Stimulated activated naive CD4-positive, alpha-beta T cell (primary cell): ENCODE data around the gene COPS4.
A peak's percentile ranks its signal among the peaks of the same experiment; 100 is the strongest.
"Not testable (repeated sequence)": the region's sequence is repeated elsewhere in the genome, so short reads cannot be mapped to it uniquely, and the experiment has no call there.

Experiments used
- DNase-seq, 6 experiments: peaks; one replicate each; lab custom pipeline; 2025; lab: John Stamatoyannopoulos, UW

COPS4 gene

GRCh38 chr4:83023599-83023998, 11.4 kb upstream of the COPS4 start:
- DNase-seq = not testable (repeated sequence)

GRCh38 chr4:83024233-83024632, 10.8 kb upstream of the COPS4 start:
- no peak for DNase-seq

DNA sequence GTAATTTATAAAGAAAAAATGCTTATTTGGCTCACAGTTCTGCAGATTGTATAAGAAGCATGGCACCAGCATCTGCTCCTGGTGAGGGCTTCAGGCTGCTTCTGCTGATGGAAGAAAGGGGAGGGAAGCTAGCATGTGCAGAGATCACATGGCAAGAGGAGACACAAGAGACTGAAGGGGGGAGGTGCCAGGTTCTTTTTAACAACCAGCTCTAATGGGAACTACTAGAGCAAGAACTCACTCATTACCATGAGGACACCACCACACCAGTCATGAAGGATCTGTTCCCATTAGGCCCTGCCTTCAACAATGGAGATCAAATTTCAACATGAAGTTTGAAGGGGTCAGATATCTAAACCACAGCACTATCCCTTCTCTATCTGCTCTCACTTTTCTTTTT, 9.4 kb upstream of the COPS4 start:
- DNase-seq = no peak

- DNase-seq = no peak
Measured at GRCh38 chr4:83028976-83029375, 6.0 kb upstream of the COPS4 start.

GRCh38 chr4:83029688-83030087, 5.3 kb upstream of the COPS4 start:
- DNase-seq = no peak

- no peak for DNase-seq
Measured at GRCh38 chr4:83036991-83037665, 2.1 kb downstream of the COPS4 start.

DNA sequence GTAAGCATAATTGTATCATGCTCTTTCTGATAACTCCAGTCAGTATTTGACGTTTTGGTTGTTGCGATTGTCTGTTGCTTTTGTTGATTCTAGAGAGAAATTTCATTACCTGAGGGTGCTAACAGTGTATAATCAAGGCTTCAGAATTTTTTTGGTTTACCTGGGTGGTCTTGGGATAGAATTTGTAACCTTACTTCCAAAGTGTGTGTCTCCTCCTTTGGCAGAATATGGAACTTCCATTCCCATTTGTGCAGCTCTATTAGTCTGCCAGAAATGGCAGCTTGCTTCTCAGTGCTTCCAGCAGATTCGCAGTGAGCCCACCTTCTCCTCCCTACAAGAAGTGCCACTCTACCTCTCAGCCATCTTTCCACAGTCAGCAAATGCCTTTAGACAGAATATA, 5.3 kb downstream of the COPS4 start:
- no peak for DNase-seq

GRCh38 chr4:83043157-83043556, 8.2 kb downstream of the COPS4 start:
- DNase-seq = not testable (repeated sequence)

DNA sequence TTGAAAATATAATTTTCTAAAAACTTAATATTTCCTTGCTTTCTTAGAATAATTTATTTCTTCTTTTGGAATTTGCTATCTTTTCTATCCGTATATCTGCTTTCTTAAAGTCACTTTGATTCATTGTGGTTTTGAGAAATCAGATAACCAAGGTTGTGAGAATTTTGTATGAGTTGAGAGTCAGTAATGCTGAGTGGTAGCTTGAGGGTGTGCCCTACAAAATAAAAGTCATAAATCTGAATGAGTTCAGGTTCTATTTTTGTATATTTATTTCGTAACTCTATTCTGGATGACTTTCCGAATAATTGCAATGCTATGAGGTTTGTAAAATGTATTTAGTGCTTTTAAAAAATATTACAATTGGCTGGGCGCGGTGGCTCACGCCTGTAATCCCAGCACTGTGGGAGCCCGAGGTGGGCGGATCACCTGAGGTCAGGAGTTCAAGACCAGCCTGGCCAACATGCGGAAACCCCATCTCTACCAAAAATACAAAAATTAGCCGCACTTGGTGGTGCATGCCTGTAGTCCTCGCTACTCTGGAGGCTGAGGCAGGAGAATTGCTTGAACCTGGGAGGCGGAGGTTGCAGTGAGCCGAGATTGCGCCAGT, 8.9 kb downstream of the COPS4 start:
- DNase-seq = no peak

- DNase-seq = no peak
Measured at GRCh38 chr4:83046693-83047473, 11.9 kb downstream of the COPS4 start.

DNA sequence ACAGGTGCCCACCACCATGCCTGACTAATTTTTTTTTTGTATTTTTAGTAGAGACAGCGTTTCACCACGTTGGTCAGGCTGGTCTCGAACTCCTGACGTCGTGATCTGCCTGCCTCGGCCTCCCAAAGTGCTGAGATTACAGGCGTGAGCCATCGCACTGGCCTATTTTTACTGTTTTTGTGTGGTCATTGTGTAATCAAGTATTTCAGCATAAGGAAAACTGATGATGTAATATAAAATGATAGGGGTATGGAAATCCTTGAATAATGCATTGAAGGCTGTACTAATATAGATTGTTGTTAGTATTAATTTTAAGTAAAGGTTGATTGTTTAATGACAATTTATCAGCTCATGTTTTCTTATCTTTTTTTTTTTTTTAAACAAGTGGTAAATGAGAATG, 13.8 kb downstream of the COPS4 start:
- DNase-seq = not testable (repeated sequence)

DNA sequence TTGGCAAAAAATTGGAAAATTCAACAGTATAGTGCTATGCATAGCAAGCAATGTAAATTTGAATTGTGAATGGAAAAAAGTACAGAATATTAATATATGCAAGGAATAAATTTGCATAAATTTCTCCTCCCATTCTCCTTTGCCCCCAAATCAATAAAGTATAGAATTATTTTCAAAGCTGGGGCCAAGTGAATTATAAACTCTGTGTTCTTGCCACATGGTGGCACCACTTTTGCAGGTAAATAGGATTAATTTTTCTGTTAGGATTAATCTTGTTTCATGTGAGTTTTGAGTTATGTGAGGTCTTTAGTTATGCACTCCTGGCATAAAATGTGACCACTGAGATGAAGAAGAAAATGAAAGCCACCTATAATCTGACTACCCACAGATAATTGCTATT, 19.9 kb downstream of the COPS4 start:
- DNase-seq = peak in 2 of 6 experiments; percentile 12 to 19

DNA sequence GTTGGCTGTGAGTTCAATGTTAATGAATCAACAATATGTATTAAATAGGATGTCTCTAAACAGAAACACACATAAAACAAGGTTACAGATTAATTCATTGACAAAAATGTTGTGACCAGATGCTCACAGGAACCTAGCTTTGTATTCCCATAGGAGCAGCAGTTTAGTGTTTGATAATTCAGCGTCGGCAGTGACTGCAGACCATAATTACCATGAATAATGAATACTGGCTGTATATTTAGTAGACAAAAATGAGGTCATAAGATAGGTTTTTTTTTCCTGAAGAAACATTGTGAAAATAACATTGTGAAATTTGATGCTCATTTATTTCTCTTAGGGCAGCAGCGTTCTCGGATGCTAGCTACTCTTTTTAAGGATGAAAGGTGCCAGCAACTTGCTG, 27.8 kb downstream of the COPS4 start:
- DNase-seq = no peak

DNA sequence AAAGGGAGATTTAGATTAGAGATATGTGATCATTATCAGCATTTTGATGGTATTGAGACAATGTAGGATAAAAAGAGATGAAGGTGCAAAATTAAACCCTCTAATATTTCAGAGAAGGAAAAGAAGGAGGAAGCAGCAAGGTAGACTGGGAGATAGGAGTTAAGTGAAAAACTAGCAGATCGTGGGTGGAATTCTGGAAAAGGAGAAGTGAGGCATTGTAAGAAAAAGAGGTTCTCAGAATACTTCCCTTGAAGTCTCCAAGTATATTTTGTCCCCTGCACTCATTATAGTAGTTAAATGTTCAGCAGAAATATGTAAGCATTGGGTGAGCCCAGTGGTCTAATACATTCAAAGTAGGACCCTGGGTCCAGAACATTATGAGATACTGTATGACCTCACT, 30.3 kb downstream of the COPS4 start:
- DNase-seq = no peak

GRCh38 chr4:83067058-83067639, 32.2 kb downstream of the COPS4 start:
- DNase-seq = no peak

DNA sequence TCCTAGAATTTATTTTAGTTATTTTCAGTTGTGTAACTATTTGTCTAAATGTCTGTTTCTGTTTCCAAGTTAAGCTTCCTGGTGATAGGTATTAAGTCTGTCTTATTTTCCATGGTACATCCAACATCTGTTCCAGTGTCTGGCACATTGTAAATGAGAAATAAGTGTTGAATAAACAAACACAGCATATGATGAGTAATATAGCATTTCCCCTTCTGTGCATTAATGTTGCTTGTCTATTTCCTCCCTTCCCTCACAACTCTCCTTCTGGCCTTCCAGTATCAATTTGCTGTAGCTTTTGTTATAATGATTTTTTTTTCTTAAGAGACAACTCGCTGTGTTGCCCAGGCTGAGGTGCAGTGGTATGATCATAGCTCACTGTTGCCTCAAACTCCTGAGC, 36.1 kb downstream of the COPS4 start:
- no peak for DNase-seq

DNA sequence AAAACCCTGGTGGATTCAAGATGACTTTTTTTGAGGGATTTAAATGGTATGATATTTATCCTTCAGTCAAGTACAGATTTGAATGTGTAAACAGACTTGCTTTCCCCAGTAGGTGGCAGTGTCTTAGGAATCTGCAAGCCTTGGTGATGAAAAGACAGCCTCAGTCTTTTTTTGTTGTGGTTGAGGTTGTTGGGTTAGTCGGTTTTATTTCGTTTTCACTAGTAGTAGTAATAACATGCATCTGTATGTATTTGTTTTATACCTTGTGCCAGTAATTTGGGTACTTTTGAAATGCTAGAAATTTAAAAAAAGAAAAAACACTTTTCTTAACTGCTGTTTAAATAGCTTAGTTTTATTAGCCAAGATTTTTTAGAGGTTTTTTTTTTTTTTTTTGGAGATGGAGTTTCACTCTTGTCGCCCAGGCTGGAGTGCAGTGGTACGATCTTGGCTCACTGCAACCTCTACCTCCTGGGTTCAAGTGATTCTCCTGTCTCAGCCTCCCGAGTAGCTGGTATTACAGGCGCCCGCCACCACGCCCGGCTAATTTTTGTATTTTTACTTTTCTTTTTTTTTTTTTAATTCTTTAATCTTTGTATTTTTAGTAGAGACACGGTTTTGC, 39.2 kb downstream of the COPS4 start:
- DNase-seq = peak; percentile 7 to 89 (median 64)

GRCh38 chr4:83074783-83075182, 39.8 kb downstream of the COPS4 start:
- not testable (repeated sequence) for DNase-seq

DNA sequence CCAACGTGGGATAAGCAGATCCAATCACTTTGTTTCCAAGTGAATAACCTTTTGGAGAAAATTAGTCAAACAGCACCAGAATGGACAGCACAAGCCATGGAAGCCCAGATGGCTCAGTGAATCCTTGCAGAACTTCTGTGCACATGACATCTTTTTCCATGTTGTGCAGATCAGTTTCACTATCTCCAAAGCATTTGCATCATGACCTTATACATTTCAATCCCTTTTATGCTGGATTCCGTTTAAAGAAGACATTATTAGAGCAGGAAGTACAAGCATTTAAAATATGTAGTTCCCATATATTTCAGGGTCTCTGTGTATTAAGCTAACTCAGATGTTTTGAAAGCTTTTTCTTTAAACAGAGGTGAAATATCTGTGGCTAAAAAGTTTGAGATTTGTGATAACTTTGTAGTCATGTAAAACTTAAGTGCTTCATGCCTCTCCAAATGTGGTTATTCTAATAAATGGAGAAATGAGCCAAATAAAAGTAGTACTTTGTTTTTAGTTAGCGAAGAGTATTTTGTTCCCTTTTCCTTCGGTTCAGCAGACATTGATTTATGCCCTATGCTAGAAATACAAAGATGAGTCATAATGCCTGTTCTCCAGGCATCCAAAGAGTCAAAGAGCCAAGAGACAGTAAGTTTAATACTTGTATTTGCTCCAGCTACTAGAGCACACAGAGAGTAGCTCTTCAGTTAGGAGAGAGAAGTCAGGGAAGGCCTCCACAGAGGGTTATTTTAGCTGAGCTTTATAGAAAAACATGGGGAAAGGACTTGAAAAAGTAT, 40.5 kb downstream of the COPS4 start:
- no peak for DNase-seq

DNA sequence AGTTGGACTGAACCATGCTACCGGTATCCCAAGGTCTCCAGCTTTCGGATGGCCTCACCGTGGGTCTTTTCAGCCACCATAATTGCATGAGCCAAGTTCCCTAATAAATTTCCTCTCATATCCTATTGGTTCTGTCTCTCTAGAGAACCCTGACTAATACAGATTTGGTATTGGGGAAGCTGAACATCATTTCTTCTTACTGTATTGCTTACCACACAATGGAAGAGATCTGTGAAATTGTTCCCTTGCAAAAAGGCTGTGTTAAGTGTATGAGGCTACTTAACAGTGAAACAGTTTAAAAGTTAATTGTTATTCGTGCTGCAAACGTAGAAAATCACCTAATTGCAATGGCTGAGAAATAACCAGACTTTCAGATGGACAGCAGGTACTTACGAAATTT, 45.6 kb downstream of the COPS4 start:
- no peak for DNase-seq

DNA sequence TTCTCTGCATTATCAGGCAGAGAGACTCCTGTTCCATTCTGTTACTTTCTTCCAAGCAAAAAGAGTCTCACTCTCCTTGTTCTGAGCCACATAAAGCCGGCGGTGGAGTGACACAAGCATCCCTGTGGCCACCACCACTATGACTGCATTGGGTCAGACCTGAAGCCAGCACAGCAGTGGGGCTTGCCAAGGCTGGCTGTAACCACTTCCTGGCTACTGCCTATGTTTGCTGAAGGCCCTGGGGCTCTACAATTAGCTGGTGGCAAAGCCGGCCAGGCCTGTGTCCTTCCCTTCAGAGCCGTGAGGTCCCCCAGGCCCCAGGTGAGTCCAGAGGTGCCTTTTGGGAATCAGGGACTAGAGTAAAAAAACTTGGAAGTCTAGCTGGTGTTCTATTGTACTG, 47.8 kb downstream of the COPS4 start:
- DNase-seq = no peak
